Stimulated activated naive CD8-positive, alpha-beta T cell treated with anti-CD3 and anti-CD28 coated beads, Interleukin-15, Interleukin-2, amounts not matched to agents 100 U/mL and 50 U/mL, for 24 hours (primary cell): Measurements from ENCODE around the gene SMC4.
"Not testable (repeated sequence)": the region's sequence is repeated elsewhere in the genome, so short reads cannot be mapped to it uniquely, and the experiment has no call there.

Experiments
- ATAC-seq: fragments of 150-1000 bp; cut with Tn5 transposase; one replicate; pipeline ENCODE4 v1.10.0; 2021
- DNase-seq: peaks from one replicate; pipeline ENCODE4 v3.0.0; 2021

The SMC4 gene

GRCh38 chr3:160446522-160447056 is 47.1 kb downstream of the SMC4 start:
- ATAC-seq (no peak), DNase-seq (no peak)

GRCh38 chr3:160447544-160447943 is 48.1 kb downstream of the SMC4 start:
- ATAC-seq (no peak), DNase-seq (no peak)

- ATAC-seq (peak; percentile 33), DNase-seq (no peak)
Observed at GRCh38 chr3:160448845-160449635, 49.6 kb downstream of the SMC4 start.

- DNase-seq (peak; percentile 97), ATAC-seq (peak; percentile 96)
Observed at GRCh38 chr3:160449636-160450598, 50.5 kb downstream of the SMC4 start, which contains the start of gene TRIM59. Gene TRIM59 (minus strand): TSS chr3:160449786. CDS start chr3:160439183, 10,603 bp downstream.

GRCh38 chr3:160450846-160451245 is 51.4 kb downstream of the SMC4 start:
- ATAC-seq = no peak
- no peak for DNase-seq

GRCh38 chr3:160451602-160452001 is 52.2 kb downstream of the SMC4 start:
- DNase-seq (no peak), ATAC-seq (no peak)

- ATAC-seq, DNase-seq: not testable (repeated sequence)
Observed at GRCh38 chr3:160452251-160452650, 52.8 kb downstream of the SMC4 start.

GRCh38 chr3:160454995-160455394 is 55.5 kb downstream of the SMC4 start:
- ATAC-seq = no peak
- DNase-seq = no peak

GRCh38 chr3:160455846-160456245 is 56.4 kb downstream of the SMC4 start:
- no peak for ATAC-seq
- no peak for DNase-seq

- DNase-seq (no peak), ATAC-seq (no peak)
Observed at GRCh38 chr3:160458151-160458550, 58.7 kb downstream of the SMC4 start.

- ATAC-seq (no peak), DNase-seq (no peak)
Observed at GRCh38 chr3:160459450-160459970, 60.1 kb downstream of the SMC4 start.

- no peak for ATAC-seq
Observed at GRCh38 chr3:160460033-160460432, 60.6 kb downstream of the SMC4 start.

GRCh38 chr3:160464321-160464720 is 64.9 kb downstream of the SMC4 start:
- ATAC-seq (no peak), DNase-seq (no peak)

More at GRCh38 chr3:160460033-160460432, 60.6 kb downstream of the SMC4 start:
- DNase-seq = no peak

GRCh38 chr3:160464971-160465370 is 65.5 kb downstream of the SMC4 start:
- no peak for DNase-seq
- no peak for ATAC-seq

- ATAC-seq = no peak
- DNase-seq = no peak
Observed at GRCh38 chr3:160470181-160470580, 70.7 kb downstream of the SMC4 start.

GRCh38 chr3:160471892-160472291 is 72.4 kb downstream of the SMC4 start:
- DNase-seq = no peak
- ATAC-seq = no peak

GRCh38 chr3:160472344-160472743 is 72.9 kb downstream of the SMC4 start:
- ATAC-seq (no peak), DNase-seq (no peak)

GRCh38 chr3:160473221-160473620 is 73.8 kb downstream of the SMC4 start:
- no peak for DNase-seq

GRCh38 chr3:160473978-160474377 is 74.5 kb downstream of the SMC4 start:
- no peak for DNase-seq
- ATAC-seq = no peak

More at GRCh38 chr3:160473221-160473620, 73.8 kb downstream of the SMC4 start:
- no peak for ATAC-seq

- ATAC-seq (no peak), DNase-seq (no peak)
Observed at GRCh38 chr3:160474416-160474838, 75.0 kb downstream of the SMC4 start.

GRCh38 chr3:160475153-160475552 is 75.7 kb downstream of the SMC4 start:
- ATAC-seq = no peak
- no peak for DNase-seq

- DNase-seq (no peak), ATAC-seq (no peak)
Observed at GRCh38 chr3:160475884-160476283, 76.4 kb downstream of the SMC4 start.
